Right lobe of liver (tissue), 4 donors: Measurements from ENCODE around the gene TPPP3.

Experiments used
- CTCF ChIP-seq, 4 donors: fragments of 200-600 bp in 3 of 4; fragments of 450-650 bp in 1 of 4; IDR thresholded peaks; one replicate each; pipeline versions ENCODE4 v1.5.1 to v1.8.0; 2016 to 2022; ENCODE audit warnings: antibody characterized with exemption in 4 of 4, mild to moderate bottlenecking in 2 of 4
- POLR2A ChIP-seq: fragments of 450-650 bp; IDR thresholded peaks from one replicate; pipeline ENCODE4 v1.6.1; 2017; ENCODE audit warnings: antibody characterized with exemption, mild to moderate bottlenecking
- donor health status: DM: no; HTN: no; CAD: no.
- donor health status: DM: no; HTN: no; CAD: no.
- donor health status: DM: no; HTN: yes; CAD: no.

DNA sequence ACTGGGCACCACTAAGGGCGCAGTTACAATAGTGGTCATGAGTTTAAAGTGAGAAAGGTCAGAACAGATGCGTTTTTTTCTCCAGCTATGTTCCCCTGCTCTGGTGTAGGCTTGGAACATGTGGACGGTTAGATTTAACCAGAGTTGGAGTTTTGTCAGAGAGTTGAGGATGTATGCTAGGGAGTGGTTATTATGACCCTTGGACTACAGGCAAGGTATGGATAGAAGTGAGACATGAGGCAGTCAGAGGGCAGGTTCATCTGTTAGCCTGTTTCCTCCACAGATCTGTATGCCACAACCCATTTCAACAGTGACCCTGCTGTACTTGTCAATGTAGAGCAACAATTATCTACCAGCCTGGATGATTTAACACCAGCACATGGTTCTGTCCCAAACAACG lies 22.6 kb downstream of the TPPP3 start:
- TF ChIP-seq CTCF (IDR thresholded peaks at IDR 0.05): no peak
- TF ChIP-seq POLR2A: no peak
